BE2C (cell line): ENCODE data around the gene LST1.

Experiments used
- DNase-seq: peaks from one replicate; pipeline ENCODE4 v3.0.0-alpha.2; 2020
- H3K27me3 ChIP-seq: fragments of 250-450 bp; sonication (Bioruptor Pico); 2 replicates; pipeline ENCODE4 v1.5.1; 2020; ENCODE audit warnings: mild to moderate bottlenecking
- H3K36me3 ChIP-seq: fragments of 250-450 bp; sonication (Bioruptor Pico); 2 replicates; pipeline ENCODE4 v1.5.1; 2020; ENCODE audit warnings: mild to moderate bottlenecking
- H3K4me1 ChIP-seq: fragments of 250-450 bp; sonication (Bioruptor Pico); 2 replicates; pipeline ENCODE4 v1.5.1; 2020
- H3K4me3 ChIP-seq: 2 replicates; pipeline ENCODE4 v1.5.1; 2011; ENCODE audit warnings: low read depth, low read length
- H3K9me3 ChIP-seq: fragments of 250-450 bp; sonication (Bioruptor Pico); 2 replicates; pipeline ENCODE4 v1.5.1; 2020
- TF ChIP-seq, protein P1 (sequence below): IDR thresholded peaks from 2 replicates; pipeline ENCODE4 v1.5.1; 2012; ENCODE audit warnings: mild to moderate bottlenecking, low read depth, low read length

Gene LST1

DNA sequence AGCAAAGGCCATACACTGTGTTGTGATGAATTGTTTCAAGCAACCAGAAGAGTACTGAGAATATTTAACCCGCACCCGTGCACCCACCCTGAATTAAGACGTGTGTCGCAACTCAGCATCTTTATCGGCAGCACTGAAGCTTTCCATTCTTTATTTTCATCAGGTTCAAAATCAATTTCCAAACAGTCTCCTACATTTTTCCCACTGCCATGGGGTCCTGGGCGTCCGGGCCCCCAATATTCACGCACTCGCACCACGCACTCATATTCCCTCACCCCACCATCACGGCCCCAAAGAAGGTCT is 5.7 kb upstream of the LST1 start:
- TF ChIP-seq, protein P1, sequence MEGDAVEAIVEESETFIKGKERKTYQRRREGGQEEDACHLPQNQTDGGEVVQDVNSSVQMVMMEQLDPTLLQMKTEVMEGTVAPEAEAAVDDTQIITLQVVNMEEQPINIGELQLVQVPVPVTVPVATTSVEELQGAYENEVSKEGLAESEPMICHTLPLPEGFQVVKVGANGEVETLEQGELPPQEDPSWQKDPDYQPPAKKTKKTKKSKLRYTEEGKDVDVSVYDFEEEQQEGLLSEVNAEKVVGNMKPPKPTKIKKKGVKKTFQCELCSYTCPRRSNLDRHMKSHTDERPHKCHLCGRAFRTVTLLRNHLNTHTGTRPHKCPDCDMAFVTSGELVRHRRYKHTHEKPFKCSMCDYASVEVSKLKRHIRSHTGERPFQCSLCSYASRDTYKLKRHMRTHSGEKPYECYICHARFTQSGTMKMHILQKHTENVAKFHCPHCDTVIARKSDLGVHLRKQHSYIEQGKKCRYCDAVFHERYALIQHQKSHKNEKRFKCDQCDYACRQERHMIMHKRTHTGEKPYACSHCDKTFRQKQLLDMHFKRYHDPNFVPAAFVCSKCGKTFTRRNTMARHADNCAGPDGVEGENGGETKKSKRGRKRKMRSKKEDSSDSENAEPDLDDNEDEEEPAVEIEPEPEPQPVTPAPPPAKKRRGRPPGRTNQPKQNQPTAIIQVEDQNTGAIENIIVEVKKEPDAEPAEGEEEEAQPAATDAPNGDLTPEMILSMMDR, result no peak
- DNase-seq, result no peak
- Histone ChIP-seq H3K4me1 (peaks cover 6% of the 10 kb centered on the region; the same call in 1 of the 2 replicates), H3K36me3 (no peaks in the 10 kb centered on the region), H3K4me3 (peak overlapping the region; percentile 86), H3K9me3 (no peaks in the 10 kb centered on the region), H3K27me3 (no peaks in the 10 kb centered on the region)

GRCh38 chr6:31580807-31581433 is 5.2 kb upstream of the LST1 start:
- DNase-seq, result peak; percentile 93
- H3K4me1 ChIP-seq, result peaks cover 5% of the 10 kb centered on the region; the same call in 1 of the 2 replicates
- no peaks in the 10 kb centered on the region for H3K27me3 ChIP-seq
- TF ChIP-seq, protein P1, result peak; percentile 88
- H3K9me3 ChIP-seq, result no peaks in the 10 kb centered on the region
- H3K36me3 ChIP-seq, result no peaks in the 10 kb centered on the region
- peak overlapping the region; percentile 86 for H3K4me3 ChIP-seq

- Histone ChIP-seq H3K4me1 (no peaks in the 10 kb centered on the region), H3K9me3 (no peaks in the 10 kb centered on the region), H3K27me3 (no peaks in the 10 kb centered on the region), H3K36me3 (no peaks in the 10 kb centered on the region), H3K4me3 (peak overlapping the region; percentile 86)
- DNase-seq, result no peak
- TF ChIP-seq, protein P1, result no peak
Observed at GRCh38 chr6:31581434-31582229, 4.4 kb upstream of the LST1 start.

- Histone ChIP-seq H3K9me3 (no peaks in the 10 kb centered on the region), H3K4me3 (peak within 1 kb of the TSS; percentile 86), H3K4me1 (no peaks in the 10 kb centered on the region), H3K27me3 (no peaks in the 10 kb centered on the region), H3K36me3 (no peaks in the 10 kb centered on the region)
- TF ChIP-seq, protein P1, result no peak
- no peak for DNase-seq
Observed at GRCh38 chr6:31582230-31582643, 3.8 kb upstream of the LST1 start, which contains the start of gene LTB. Gene LTB, minus strand, starts transcription at chr6:31582424. Its CDS starts 7 bp downstream, at chr6:31582417.

DNA sequence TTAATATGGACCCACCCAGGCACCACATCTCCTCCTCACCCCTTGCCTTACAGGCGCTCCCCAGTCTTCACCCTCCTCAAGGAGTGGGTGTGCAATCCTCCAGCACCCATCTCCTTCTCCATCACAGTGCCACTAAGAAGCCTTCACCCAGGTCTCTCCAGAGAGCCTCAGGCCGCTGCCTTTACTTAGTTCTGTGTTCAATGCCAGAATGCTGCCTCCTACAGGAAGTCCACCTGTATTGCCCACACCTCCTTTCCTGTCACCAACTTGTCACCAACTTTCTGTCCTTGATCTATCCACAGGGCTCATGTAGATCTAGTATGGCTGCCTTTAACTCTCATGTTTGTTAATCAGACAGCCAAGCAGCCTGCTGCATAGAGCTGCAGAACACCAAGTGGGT is 586 bp upstream of the LST1 start:
- Histone ChIP-seq H3K4me1 (peaks cover 13% of the 10 kb centered on the region), H3K27me3 (no peaks in the 10 kb centered on the region)
- no peak for DNase-seq

More for the DNA sequence above, 586 bp upstream of the LST1 start:
- H3K9me3 ChIP-seq, result no peaks in the 10 kb centered on the region
- TF ChIP-seq, protein P1, result peak; percentile 55
- no peak overlapping the region for H3K4me3 ChIP-seq
- H3K36me3 ChIP-seq, result no peaks in the 10 kb centered on the region
